Stromal cell of bone marrow (primary cell): ENCODE results near the gene NF1.
A peak's percentile ranks its signal among the peaks of the same experiment; 100 is the strongest.
"Not testable (repeated sequence)": the region's sequence is repeated elsewhere in the genome, so short reads cannot be mapped to it uniquely, and the experiment has no call there.

Source experiments
- DNase-seq: peaks from one replicate; pipeline ENCODE4 v3.0.0-alpha.2; 2012; ENCODE audit warnings: low read depth

The NF1 gene

DNA sequence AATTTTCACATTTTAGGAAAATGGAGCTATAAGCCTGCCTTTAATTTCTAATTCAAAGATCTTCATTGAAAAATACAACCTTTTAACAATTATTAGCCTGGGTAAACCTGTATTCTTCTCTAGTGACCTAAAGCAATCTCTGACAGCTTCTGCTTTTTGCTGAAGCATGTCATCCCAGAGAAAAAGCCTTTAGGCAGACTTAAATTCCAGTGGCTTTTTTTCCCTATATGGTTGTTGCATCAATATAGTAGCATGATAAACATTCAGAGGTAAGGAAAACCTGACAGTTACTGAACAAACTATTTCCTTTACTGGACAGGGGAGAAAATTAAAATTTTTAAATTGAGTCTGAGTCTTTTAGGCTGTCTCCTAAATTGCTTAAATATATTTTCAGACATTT is 234.4 kb downstream of the NF1 start:
- no peak for DNase-seq

DNA sequence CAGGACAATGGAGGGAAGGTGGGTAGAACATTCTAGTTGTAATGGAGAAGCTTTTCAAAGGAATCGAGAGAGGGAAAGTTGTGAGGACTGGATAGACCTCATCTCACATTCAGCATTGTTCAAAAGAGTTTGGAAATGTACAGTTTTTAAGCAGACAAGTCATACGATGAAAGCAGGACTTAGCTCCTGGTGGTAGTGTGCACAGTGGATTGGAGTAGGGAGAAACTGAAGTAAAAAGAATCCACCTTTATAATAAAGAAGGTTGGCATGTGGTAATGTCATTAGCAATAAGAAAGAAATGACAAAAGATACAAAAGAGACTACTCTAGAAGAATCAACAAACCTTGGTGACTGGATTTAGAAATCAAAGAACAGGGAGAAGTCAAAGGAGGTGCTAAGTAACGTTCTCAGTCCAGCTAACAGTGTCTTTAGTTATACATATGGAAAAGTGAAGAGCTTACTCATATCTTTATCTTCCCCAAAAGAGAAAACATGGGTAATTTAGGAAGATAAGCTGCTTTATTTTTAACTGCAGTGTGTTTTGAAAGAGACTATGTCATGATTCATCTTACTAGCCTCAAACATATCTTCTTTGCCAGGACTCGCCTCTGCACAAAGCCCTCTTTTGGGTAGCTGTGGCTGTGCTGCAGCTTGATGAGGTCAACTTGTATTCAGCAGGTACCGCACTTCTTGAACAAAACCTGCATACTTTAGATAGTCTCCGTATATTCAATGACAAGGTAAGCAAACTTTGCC is 245.3 kb downstream of the NF1 start:
- DNase-seq = peak; percentile 56

DNA sequence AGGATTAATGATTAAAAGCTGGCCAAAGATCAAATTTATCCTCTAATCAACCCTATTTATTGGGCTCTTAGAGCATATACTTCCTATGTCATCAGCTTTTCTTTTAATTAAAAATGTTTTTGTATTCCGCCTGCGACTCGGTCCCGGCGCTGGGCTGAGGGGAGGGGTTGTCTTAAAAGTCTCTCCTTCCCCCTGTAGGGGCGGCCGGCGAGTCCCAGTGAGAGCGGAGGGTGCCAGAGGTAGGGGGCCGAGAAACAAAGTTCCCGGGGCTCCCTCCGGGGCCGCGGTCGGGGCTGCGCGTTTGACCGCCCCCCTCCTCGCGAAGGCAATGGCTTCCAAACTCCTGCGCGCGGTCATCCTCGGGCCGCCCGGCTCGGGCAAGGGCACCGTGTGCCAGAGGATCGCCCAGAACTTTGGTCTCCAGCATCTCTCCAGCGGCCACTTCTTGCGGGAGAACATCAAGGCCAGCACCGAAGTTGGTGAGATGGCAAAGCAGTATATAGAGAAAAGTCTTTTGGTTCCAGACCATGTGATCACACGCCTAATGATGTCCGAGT is 250.5 kb downstream of the NF1 start:
- DNase-seq = not testable (repeated sequence)

- DNase-seq = no peak
These were observed 254.7 kb downstream of the NF1 start for GRCh38 chr17:31349454-31349853.

DNA sequence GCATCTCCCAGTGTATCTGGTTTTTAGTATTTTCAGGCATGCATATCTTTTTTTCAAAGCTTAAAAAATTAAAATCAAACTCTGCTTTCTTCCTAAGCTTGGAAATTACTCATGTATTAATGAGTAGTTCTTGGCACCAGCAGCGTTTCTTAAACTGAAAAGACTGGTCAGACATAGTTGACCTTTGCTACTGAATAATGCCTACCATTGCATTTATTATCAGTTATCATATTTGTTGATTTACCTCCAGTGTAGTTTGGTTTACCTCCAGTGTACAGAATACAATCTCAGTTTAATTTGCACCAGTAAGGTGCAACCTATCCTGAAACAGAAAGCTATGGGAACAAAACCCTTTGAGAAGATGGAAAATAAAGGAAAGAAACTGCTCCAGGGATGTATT is 261.2 kb downstream of the NF1 start:
- DNase-seq = no peak

DNA sequence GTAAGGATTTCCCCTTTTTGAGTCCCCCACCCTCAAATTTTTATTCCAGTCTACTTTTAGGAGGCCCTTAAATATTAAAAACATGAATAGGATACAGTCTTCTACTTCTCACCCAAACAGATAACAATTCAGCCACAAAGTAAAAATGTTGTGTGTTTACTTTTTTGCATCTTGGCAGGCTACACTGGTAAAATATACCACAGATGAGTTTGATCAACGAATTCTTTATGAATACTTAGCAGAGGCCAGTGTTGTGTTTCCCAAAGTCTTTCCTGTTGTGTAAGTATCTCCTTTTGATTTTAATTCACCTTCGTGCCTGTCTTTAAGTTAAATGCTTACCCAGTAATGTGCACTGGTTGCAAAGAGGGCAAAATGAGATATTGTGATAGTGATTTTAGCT is 262.3 kb downstream of the NF1 start:
- DNase-seq = no peak

DNA sequence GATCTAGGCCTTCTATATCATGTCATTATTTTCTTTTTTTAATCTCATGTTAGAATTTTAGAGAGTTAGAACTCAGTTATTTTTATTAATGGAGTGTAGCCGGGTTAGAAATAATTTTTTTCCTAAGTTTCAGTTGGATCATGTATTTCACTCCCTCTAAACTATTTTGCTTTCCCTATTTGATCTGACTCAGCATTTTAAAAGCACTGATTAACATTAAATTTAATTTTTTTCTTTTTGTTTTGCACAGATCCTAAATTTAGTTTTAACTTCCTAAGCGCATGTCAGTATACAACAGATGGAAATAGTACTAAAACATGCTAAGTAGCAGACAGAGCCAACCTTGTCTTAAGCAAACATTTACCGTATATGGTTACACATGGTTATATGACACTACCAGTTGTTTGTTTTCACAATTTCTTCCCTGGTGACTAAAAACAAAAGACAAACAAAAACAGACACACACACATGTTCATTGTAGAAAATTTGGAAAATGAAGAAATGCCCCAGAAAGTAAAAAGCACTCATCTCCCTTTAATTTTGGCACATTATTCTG is 263.1 kb downstream of the NF1 start:
- no peak for DNase-seq

DNA sequence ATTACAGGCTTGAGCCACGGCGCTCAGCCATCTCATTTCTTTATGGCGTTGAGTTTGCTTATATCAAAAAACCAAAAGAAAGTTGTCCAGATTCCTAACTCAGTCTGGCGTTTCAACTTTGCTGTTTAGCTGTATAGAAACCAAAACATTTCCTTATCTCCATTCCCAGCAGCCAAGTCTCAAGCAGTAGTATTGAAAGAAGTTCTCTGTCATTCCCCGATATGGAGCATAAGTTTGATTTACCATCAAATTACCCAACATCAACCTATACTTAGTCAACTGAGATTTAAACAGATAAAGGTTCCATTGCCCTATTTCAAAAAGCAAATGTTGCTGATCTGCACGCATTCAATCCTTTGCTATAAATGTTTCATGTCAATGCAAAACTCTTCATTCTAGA is 269.2 kb downstream of the NF1 start:
- no peak for DNase-seq

GRCh38 chr17:31366088-31366487 is 271.3 kb downstream of the NF1 start:
- no peak for DNase-seq

DNA sequence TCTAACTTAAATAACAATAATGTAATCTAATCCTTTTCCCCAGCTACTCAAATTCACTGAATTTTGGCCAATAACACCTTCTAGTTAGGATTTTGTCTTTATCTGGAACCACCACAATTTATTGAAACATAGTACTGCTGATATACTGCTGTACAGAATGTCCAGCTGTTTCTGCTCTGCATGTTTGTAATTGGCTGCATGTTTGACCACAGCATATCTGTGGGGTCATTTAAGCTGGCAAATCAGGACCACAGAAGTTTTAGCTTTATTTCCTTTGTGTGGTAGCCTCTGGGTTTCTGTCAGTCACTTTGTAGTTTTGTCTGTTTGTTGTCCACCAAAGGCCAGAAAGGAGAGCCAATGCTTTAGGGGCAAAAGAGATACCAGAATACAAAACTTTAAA is 274.5 kb downstream of the NF1 start:
- no peak for DNase-seq

- DNase-seq = peak; percentile 40
These were observed 276.8 kb downstream of the NF1 start for GRCh38 chr17:31371511-31372097.

GRCh38 chr17:31373150-31374093 is 278.6 kb downstream of the NF1 start:
- peak; percentile 55 for DNase-seq

- no peak for DNase-seq
These were observed 279.3 kb downstream of the NF1 start for GRCh38 chr17:31374094-31374447.

DNA sequence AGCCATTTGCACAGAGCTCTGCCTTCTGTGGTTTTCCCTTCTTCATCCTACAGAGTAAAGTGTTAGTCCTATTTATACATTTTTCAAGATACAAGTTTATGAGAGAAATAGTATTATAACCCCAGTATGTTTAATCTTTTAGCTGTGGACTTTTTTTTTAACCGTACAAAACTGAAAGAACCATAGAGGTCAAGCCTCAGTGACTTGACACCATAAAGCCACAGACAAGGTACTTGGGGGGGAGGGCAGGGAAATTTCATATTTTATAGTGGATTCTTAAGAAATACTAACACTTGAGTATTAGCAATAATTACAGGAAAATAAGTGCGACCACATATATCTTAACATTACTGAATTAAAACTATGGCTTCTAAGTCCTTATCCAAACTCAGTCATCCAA is 279.7 kb downstream of the NF1 start:
- no peak for DNase-seq

DNA sequence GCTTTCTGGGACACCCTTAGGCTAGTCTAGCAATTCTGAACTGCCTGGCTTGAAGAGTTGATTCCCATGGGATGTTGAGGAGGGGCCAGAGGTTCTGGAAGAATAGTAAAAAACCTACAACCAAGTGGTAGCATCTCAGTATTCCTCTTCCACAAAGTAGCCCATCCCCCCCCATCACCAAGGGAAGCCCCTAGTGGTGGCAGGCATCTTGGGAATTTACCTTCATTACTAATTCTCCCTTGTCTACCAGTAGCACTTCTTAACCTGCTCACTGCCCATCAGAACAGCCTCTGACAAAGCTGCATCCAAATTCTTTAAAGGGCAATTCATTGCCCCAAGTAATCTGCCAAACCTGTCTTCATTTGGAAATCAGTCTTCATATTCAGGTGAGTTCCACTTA is 283.9 kb downstream of the NF1 start:
- DNase-seq = no peak

GRCh38 chr17:31379597-31380205 is 284.9 kb downstream of the NF1 start:
- no peak for DNase-seq

- DNase-seq = no peak
These were observed 286.4 kb downstream of the NF1 start for GRCh38 chr17:31381165-31381668.

DNA sequence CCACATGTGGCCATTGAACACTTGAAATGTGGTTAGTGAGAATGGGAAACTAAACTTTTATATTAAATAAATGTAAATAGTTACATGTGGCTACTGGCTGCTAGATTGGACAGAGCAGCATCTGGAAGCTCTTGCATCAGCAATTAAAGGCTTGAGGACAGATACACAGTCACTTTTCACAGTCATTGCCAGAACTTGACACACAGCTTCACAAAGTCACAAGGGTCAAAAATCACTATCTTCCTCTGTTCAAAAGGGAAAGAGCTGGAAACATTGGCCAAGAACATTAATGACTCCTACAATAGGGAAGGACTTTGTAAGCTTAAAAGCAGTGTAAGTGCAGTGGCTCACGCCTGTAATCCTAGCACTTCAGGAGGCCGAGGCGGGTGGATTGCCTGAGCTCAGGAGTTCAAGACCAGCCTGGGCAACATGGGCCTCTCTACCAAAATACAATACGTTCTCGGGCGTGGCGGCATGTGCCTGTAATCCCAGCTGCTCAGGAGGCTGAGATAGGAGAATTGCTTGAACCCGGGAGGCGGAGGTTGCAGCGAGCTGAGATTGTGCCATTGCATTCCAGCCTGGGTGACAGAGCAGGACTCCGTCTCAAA is 288.0 kb downstream of the NF1 start:
- DNase-seq = not testable (repeated sequence)

- not testable (repeated sequence) for DNase-seq
These were observed 288.7 kb downstream of the NF1 start for GRCh38 chr17:31383488-31383887.

DNA sequence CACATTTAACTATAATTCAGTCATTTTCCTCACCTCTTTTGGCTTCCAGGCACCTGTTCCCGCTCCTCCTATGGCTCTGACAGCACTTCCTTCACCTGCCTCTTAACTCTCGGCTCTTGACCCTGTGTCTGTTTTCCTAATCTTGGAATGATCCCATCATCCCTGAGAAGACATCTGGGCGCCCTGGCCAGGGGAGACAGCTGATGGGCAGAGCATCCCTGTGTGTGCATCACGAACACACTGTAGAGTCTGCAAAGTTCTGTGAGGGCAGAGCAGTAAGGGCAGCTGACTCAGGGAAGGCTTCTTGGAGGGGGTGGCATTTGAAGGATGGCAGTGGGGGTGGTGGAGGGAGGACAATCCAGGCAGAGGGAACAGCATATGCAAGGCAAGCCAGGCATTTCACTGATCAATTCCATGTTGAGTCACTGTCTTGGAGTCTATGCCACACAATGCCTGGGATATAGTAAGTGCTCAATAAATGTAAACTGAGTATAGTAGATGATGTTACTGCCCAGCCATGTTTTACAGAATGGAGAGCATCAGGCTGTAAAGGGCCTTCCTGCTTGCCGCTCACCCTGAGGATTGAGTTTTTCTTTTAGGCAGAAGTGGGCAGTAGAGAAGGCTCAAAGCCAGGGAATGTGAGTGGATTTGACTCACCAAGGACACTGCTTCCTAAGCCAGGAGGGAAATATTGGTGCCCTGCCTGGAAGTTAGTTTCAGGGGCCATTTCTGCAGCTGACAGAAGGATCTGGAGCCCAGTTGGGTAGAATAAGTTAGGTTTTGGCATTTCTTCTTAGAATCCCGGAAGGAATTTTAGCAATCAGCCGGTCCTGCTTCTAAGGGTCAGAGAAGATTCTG is 290.9 kb downstream of the NF1 start:
- no peak for DNase-seq
